Urinary bladder (tissue), 4 donors: Measurements from ENCODE around the gene ABCA1. TPM values are rescaled to one million over a fixed set of nuclear protein-coding genes. Genes with fewer than 3 reads are reported as not detected.
"Not testable (repeated sequence)": the region's sequence is repeated elsewhere in the genome, so short reads cannot be mapped to it uniquely, and the experiment has no call there.

ENCODE experiments used
- DNase-seq: peaks from one replicate; pipeline ENCODE4 v3.0.0-alpha.2; 2015; ENCODE audit errors: extremely low spot score
- H3K27ac ChIP-seq: one replicate; pipeline ENCODE4 v1.5.1; 2013; ENCODE audit warnings: low read depth, mild to moderate bottlenecking, moderate library complexity
- H3K36me3 ChIP-seq: one replicate; pipeline ENCODE4 v1.6.1; 2013; ENCODE audit warnings: mild to moderate bottlenecking, moderate library complexity; ENCODE audit not compliant: insufficient read depth
- H3K4me1 ChIP-seq: one replicate; pipeline ENCODE4 v1.6.1; 2013; ENCODE audit warnings: mild to moderate bottlenecking, moderate library complexity; ENCODE audit not compliant: insufficient read depth
- H3K4me3 ChIP-seq: one replicate; pipeline ENCODE4 v1.5.1; 2013; ENCODE audit warnings: low read depth, low read length
- WGBS: extraction: QIAGEN DNeasy Blood & Tissue Kit; methylation state at CpG from one replicate; pipeline ENCODE4 v1.1.7; 2013; 5-methylcytosine and 5-hydroxymethylcytosine counted together
- polyA plus RNA-seq: library from polyadenylated mRNA; stranded (reverse); fragments of 200-250 nt; gene quantifications from one replicate; pipeline ENCODE4 v1.2.3, GENCODE V29; 2013
- total RNA-seq: library from RNA; depleted of rRNA; stranded (reverse); fragments of >200 nt; gene quantifications from one replicate; pipeline ENCODE4 v1.2.3, GENCODE V29; 2014
- donor health status: healthy with polysubstance abuse.
- donor health status: healthy.

ABCA1 gene
- total and polyA plus RNA-seq, 2 donors: 14.2 to 46.9 TPM

GRCh38 chr9:104961701-104962359, 33.9 kb upstream of the ABCA1 start:
- Histone ChIP-seq H3K4me3 (no peak overlapping the region), H3K4me1 (peaks cover 2% of the 10 kb centered on the region), H3K27ac (no peak overlapping the region), H3K36me3 (no peaks in the 10 kb centered on the region)
- no peak for DNase-seq
- WGBS: 59% methylated on average over 6 of the region's 6 CpGs

GRCh38 chr9:104961238-104961637, 33.3 kb upstream of the ABCA1 start:
- Histone ChIP-seq H3K27ac (no peak overlapping the region), H3K36me3 (no peaks in the 10 kb centered on the region), H3K4me1 (peaks cover 2% of the 10 kb centered on the region), H3K4me3 (no peak overlapping the region)
- DNase-seq: no peak
- WGBS: 72% methylated on average over 5 of the region's 5 CpGs

GRCh38 chr9:104960662-104961061, 32.7 kb upstream of the ABCA1 start:
- Histone ChIP-seq H3K27ac (no peak overlapping the region), H3K4me1 (peaks cover 2% of the 10 kb centered on the region), H3K4me3 (no peak overlapping the region), H3K36me3 (no peaks in the 10 kb centered on the region)
- 48% methylated on average over 2 of the region's 2 CpGs for WGBS
- no peak for DNase-seq

- Histone ChIP-seq H3K4me3 (no peak overlapping the region), H3K27ac (no peak overlapping the region), H3K4me1 (peaks cover 2% of the 10 kb centered on the region), H3K36me3 (no peaks in the 10 kb centered on the region)
- 55% methylated on average over 1 of the region's 1 CpG for WGBS
- DNase-seq: no peak
Measured at GRCh38 chr9:104958751-104959150, 30.8 kb upstream of the ABCA1 start.

- not testable (repeated sequence) for H3K36me3 ChIP-seq
- 80% methylated on average over 4 of the region's 4 CpGs for WGBS
Measured at GRCh38 chr9:104958006-104958405, 30.1 kb upstream of the ABCA1 start.

GRCh38 chr9:104951487-104951886, 23.5 kb upstream of the ABCA1 start:
- 67% methylated on average over 4 of the region's 4 CpGs for WGBS
- no peak for DNase-seq
- Histone ChIP-seq H3K4me3 (no peak overlapping the region), H3K4me1 (no peaks in the 10 kb centered on the region), H3K36me3 (no peaks in the 10 kb centered on the region), H3K27ac (no peak overlapping the region)

More at GRCh38 chr9:104958006-104958405, 30.1 kb upstream of the ABCA1 start:
- H3K4me3 ChIP-seq, H3K27ac ChIP-seq, DNase-seq, H3K4me1 ChIP-seq: not testable (repeated sequence)

- WGBS: 96% methylated on average over 4 of the region's 4 CpGs
- Histone ChIP-seq H3K27ac (no peak overlapping the region), H3K4me1 (no peaks in the 10 kb centered on the region), H3K36me3 (no peaks in the 10 kb centered on the region), H3K4me3 (no peak overlapping the region)
- no peak for DNase-seq
Measured at GRCh38 chr9:104950838-104951237, 22.9 kb upstream of the ABCA1 start.

- Histone ChIP-seq H3K4me1 (no peaks in the 10 kb centered on the region), H3K4me3 (no peak overlapping the region), H3K36me3 (no peaks in the 10 kb centered on the region), H3K27ac (no peak overlapping the region)
- WGBS: 90% methylated on average over 3 of the region's 3 CpGs
- no peak for DNase-seq
Measured at GRCh38 chr9:104948277-104948676, 20.3 kb upstream of the ABCA1 start.

GRCh38 chr9:104944871-104945270, 16.9 kb upstream of the ABCA1 start:
- DNase-seq: no peak
- 42% methylated on average over 3 of the region's 3 CpGs for WGBS
- Histone ChIP-seq H3K27ac (no peak overlapping the region), H3K36me3 (no peaks in the 10 kb centered on the region), H3K4me1 (no peaks in the 10 kb centered on the region), H3K4me3 (no peak overlapping the region)

- Histone ChIP-seq H3K36me3 (no peaks in the 10 kb centered on the region), H3K4me3 (no peak overlapping the region), H3K4me1 (no peaks in the 10 kb centered on the region), H3K27ac (no peak overlapping the region)
- DNase-seq: no peak
- WGBS: 63% methylated on average over 2 of the region's 2 CpGs
Measured at GRCh38 chr9:104944356-104944755, 16.4 kb upstream of the ABCA1 start.

GRCh38 chr9:104941597-104941996, 13.6 kb upstream of the ABCA1 start:
- 68% methylated on average over 1 of the region's 1 CpG for WGBS
- no peak for DNase-seq
- Histone ChIP-seq H3K4me3 (no peak overlapping the region), H3K27ac (no peak overlapping the region), H3K36me3 (no peaks in the 10 kb centered on the region), H3K4me1 (no peaks in the 10 kb centered on the region)

- Histone ChIP-seq H3K36me3 (no peaks in the 10 kb centered on the region), H3K4me1 (no peaks in the 10 kb centered on the region), H3K4me3 (no peak overlapping the region), H3K27ac (no peak overlapping the region)
- DNase-seq: no peak
- 65% methylated on average over 3 of the region's 3 CpGs for WGBS
Measured at GRCh38 chr9:104936291-104936690, 8.3 kb upstream of the ABCA1 start.

GRCh38 chr9:104935501-104935810, 7.5 kb upstream of the ABCA1 start:
- WGBS: 72% methylated on average over 7 of the region's 7 CpGs
- H3K27ac ChIP-seq, H3K36me3 ChIP-seq, H3K4me1 ChIP-seq, DNase-seq, H3K4me3 ChIP-seq: not testable (repeated sequence)

- Histone ChIP-seq H3K27ac (no peak overlapping the region), H3K4me3 (no peak overlapping the region), H3K36me3 (no peaks in the 10 kb centered on the region), H3K4me1 (no peaks in the 10 kb centered on the region)
- 50% methylated on average over 2 of the region's 2 CpGs for WGBS
- no peak for DNase-seq
Measured at GRCh38 chr9:104934691-104935500, 6.9 kb upstream of the ABCA1 start.
